GM12878 (cell line): ENCODE data around the gene LTBP4. TPM values are rescaled to one million over a fixed set of nuclear protein-coding genes. Genes with fewer than 3 reads are reported as not detected.

Experiments used
- ATF7 ChIP-seq: fragments of 450-650 bp; IDR thresholded peaks from 2 replicates; pipeline ENCODE4 v1.6.1; 2016; ENCODE audit warnings: low read depth, mild to moderate bottlenecking
- CBFB ChIP-seq: IDR thresholded peaks from 2 replicates; pipeline ENCODE4 v1.6.1; 2016; ENCODE audit warnings: antibody characterized with exemption, low read depth
- CEBPB ChIP-seq, 2 experiments: fragments of 150-350 bp in 1 of 2; IDR thresholded peaks; 2 replicates each; pipeline ENCODE4 v1.6.1; 2012 to 2014; ENCODE audit warnings: low read depth in 2 of 2, low read length in 2 of 2, borderline replicate concordance in 1 of 2, inconsistent platforms in 1 of 2
- CHD1 ChIP-seq: IDR thresholded peaks from 2 replicates; pipeline ENCODE4 v1.6.1; 2012; ENCODE audit warnings: low read depth, low read length, improper control_type of control experiment
- CHD4 ChIP-seq: fragments of 200-600 bp; sonication (generic); IDR thresholded peaks from 2 replicates; pipeline ENCODE4 v1.6.1; 2016; ENCODE audit warnings: mild to moderate bottlenecking
- CREB1 ChIP-seq: IDR thresholded peaks from 2 replicates; pipeline ENCODE4 v1.6.1; 2012; ENCODE audit warnings: low read depth, mild to moderate bottlenecking, inconsistent platforms
- CREM ChIP-seq: IDR thresholded peaks from 2 replicates; pipeline ENCODE4 v1.6.1; 2014; ENCODE audit warnings: antibody characterized with exemption, low read depth
- EGR1 ChIP-seq, 2 experiments: IDR thresholded peaks; 1 replicate in 1 of 2; 2 replicates in 1 of 2; pipeline ENCODE4 v1.6.1; 2011 to 2012; ENCODE audit warnings: low read depth in 2 of 2, low read length in 2 of 2, borderline replicate concordance in 1 of 2, mild to moderate bottlenecking in 1 of 2, moderate library complexity in 1 of 2
- ESRRA ChIP-seq: IDR thresholded peaks from 2 replicates; pipeline ENCODE4 v1.6.1; 2012; ENCODE audit warnings: mild to moderate bottlenecking, low read length, improper control_type of control experiment
- HDAC2 ChIP-seq: fragments of 200-600 bp; sonication (generic); IDR thresholded peaks from 2 replicates; pipeline ENCODE4 v1.6.1; 2017
- JUNB ChIP-seq: IDR thresholded peaks from 2 replicates; pipeline ENCODE4 v1.6.1; 2016; ENCODE audit warnings: antibody characterized with exemption, mild to moderate bottlenecking
- NFYA ChIP-seq: IDR thresholded peaks from 2 replicates; pipeline ENCODE4 v1.6.1; 2011; ENCODE audit warnings: low read depth, mild to moderate bottlenecking, low read length, improper control_type of control experiment, borderline replicate concordance
- RELA ChIP-seq: fragments of 450-650 bp; IDR thresholded peaks from 2 replicates; pipeline ENCODE4 v1.8.0; 2014; ENCODE audit warnings: borderline replicate concordance; ENCODE audit not compliant: partially characterized antibody
- RUNX3 ChIP-seq: IDR thresholded peaks from 2 replicates; pipeline ENCODE4 v1.6.1; 2012; ENCODE audit warnings: low read length, inconsistent platforms
- SMAD5 ChIP-seq: IDR thresholded peaks from 2 replicates; pipeline ENCODE4 v1.6.1; 2016; ENCODE audit warnings: antibody characterized with exemption, low read depth
- SP1 ChIP-seq: IDR thresholded peaks from one replicate; pipeline ENCODE4 v1.6.1; 2011; ENCODE audit warnings: low read depth, low read length
- ZBED1 ChIP-seq: IDR thresholded peaks from 2 replicates; pipeline ENCODE4 v1.6.1; 2016; ENCODE audit warnings: borderline replicate concordance
- ZNF217 ChIP-seq: fragments of 450-650 bp; IDR thresholded peaks from 2 replicates; pipeline ENCODE4 v1.6.1; 2017; ENCODE audit warnings: antibody characterized with exemption, mild to moderate bottlenecking
- ZNF622 ChIP-seq: fragments of 450-650 bp; IDR thresholded peaks from 2 replicates; pipeline ENCODE4 v1.6.1; 2017; ENCODE audit warnings: mild to moderate bottlenecking, inconsistent platforms
- polyA plus RNA-seq, 11 experiments: library from polyadenylated mRNA; depleted of rRNA in 4 of 11; unstranded in 6 of 11; stranded (reverse) in 5 of 11; fragments of >200 nt; fragmentation: Nextera tagmentation in 4 of 11; fragmentation: Illumina TruSeq in 1 of 11; extraction: Ambion mirVana in 4 of 11; extraction: Trizol in 1 of 11; gene quantifications; 1 replicate in 1 of 11; 2 replicates in 10 of 11; pipeline versions ENCODE4 v1.2.1 to v1.2.3, GENCODE V29; 2011 to 2016; ENCODE audit warnings: inconsistent platforms in 2 of 11, missing spikeins in 2 of 11, low read depth in 1 of 11
- total RNA-seq, 4 experiments: library from RNA; depleted of rRNA in 3 of 4; stranded (reverse); fragments of >200 nt in 3 of 4; fragmentation: Illumina TruSeq in 1 of 4; extraction: Trizol in 1 of 4; gene quantifications; 2 replicates each; pipeline versions ENCODE4 v1.2.1 to v1.2.3, GENCODE V29; 2013 to 2021
- TF ChIP-seq, protein P1 (sequence below): fragments of 450-650 bp; IDR thresholded peaks from 2 replicates; pipeline ENCODE4 v1.6.1; 2017; ENCODE audit warnings: borderline replicate concordance
- TF ChIP-seq, protein P2 (sequence below): IDR thresholded peaks from 2 replicates; pipeline ENCODE4 v1.6.1; 2011; ENCODE audit warnings: mild to moderate bottlenecking, low read depth, low read length, moderate library complexity; ENCODE audit not compliant: insufficient replicate concordance
- TF ChIP-seq, protein P3 (sequence below), 3 experiments: IDR thresholded peaks in 2 of 3; conservative IDR thresholded peaks in 1 of 3; 2 replicates each; pipeline ENCODE4 v1.5.1; 2011; ENCODE audit warnings: low read depth in 3 of 3, low read length in 3 of 3, mild to moderate bottlenecking in 3 of 3, control low read depth in 2 of 3, moderate library complexity in 2 of 3, inconsistent platforms in 1 of 3, mixed read lengths in 1 of 3; ENCODE audit not compliant: control insufficient read depth in 2 of 3, insufficient read depth in 1 of 3; ENCODE audit errors: extremely low read depth in 1 of 3
- TF ChIP-seq, protein P4 (sequence below): IDR thresholded peaks from 2 replicates; pipeline ENCODE4 v1.6.1; 2012; ENCODE audit warnings: low read depth, low read length, improper control_type of control experiment
- TF ChIP-seq, protein P5 (sequence below): fragments of 450-650 bp; IDR thresholded peaks from 2 replicates; pipeline ENCODE4 v1.6.1; 2017; ENCODE audit warnings: low read depth, mild to moderate bottlenecking, moderate library complexity

LTBP4 gene
- total and polyA plus RNA-seq, 10 of the 15 experiments (the other 5 are each of a cell fraction or from before 2014, with no cell fraction given) = 0.09 to 34.6 (median 8.5) TPM; not detected in 1

DNA sequence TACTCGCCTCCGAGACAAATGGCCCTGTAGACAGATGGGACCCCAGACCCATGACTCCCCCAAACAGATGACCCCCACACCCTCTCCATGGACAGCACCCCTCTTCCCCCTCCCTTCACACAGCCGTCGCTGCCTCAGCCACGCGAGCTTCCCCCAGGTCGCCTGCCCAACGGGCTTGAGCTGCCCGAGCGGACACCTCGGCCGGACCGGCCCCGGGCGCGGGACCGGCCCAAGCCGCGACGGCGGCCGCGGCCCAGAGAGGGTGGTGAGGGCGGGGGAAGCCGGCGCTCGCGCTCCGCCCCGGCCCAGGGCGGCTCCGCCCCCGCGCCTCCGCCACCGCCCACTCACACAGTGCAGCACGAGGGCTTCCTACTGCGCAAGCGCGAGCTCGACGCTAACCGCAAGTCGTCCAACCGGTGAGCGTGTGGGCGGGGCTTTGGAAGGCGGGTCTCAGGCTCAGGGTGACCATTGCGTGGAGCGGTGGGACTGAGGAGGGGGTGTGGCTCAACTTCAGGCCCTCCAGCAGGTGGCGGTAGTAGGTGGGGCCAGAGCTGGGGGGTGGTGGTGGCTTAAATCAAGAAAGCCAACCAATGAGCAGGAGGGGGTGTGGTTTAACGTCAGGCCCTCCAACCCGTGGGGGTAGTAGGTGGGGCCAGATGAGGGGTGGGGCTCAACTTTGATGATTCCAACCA, 30.7 kb upstream of the LTBP4 start (continued):
- TF ChIP-seq, protein P1, sequence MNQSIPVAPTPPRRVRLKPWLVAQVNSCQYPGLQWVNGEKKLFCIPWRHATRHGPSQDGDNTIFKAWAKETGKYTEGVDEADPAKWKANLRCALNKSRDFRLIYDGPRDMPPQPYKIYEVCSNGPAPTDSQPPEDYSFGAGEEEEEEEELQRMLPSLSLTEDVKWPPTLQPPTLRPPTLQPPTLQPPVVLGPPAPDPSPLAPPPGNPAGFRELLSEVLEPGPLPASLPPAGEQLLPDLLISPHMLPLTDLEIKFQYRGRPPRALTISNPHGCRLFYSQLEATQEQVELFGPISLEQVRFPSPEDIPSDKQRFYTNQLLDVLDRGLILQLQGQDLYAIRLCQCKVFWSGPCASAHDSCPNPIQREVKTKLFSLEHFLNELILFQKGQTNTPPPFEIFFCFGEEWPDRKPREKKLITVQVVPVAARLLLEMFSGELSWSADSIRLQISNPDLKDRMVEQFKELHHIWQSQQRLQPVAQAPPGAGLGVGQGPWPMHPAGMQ = no peak
- TF ChIP-seq CREB1 (peak; percentile 58; the same call in 1 of the 2 replicates), ZNF622 (no peak), SMAD5 (no peak), EGR1 (IDR thresholded peaks at IDR 0.05; ENCODE audit: borderline replicate concordance in 1 of 2, low read depth in 2 of 2, low read length in 2 of 2) (peak in 1 of 2 experiments; percentile 99; a peak in 2 of 3 replicates), JUNB (no peak), SP1 (no peak), ATF7 (no peak), ESRRA (no peak), HDAC2 (no peak), RUNX3 (peak; percentile 86), CEBPB (IDR thresholded peaks at IDR 0.05; ENCODE audit: borderline replicate concordance in 1 of 2, low read depth in 2 of 2, low read length in 2 of 2) (no peak), ZBED1 (no peak), CBFB (no peak), RELA (peak; percentile 65), CREM (0 out of 2 replicates have a peak, but pooled peaks have one; percentile 8), CHD1 (no peak), ZNF217 (no peak), CHD4 (no peak), NFYA (no peak)
- TF ChIP-seq, protein P2, sequence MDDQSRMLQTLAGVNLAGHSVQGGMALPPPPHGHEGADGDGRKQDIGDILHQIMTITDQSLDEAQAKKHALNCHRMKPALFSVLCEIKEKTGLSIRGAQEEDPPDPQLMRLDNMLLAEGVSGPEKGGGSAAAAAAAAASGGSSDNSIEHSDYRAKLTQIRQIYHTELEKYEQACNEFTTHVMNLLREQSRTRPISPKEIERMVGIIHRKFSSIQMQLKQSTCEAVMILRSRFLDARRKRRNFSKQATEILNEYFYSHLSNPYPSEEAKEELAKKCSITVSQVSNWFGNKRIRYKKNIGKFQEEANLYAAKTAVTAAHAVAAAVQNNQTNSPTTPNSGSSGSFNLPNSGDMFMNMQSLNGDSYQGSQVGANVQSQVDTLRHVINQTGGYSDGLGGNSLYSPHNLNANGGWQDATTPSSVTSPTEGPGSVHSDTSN = no peak
- TF ChIP-seq, protein P3, sequence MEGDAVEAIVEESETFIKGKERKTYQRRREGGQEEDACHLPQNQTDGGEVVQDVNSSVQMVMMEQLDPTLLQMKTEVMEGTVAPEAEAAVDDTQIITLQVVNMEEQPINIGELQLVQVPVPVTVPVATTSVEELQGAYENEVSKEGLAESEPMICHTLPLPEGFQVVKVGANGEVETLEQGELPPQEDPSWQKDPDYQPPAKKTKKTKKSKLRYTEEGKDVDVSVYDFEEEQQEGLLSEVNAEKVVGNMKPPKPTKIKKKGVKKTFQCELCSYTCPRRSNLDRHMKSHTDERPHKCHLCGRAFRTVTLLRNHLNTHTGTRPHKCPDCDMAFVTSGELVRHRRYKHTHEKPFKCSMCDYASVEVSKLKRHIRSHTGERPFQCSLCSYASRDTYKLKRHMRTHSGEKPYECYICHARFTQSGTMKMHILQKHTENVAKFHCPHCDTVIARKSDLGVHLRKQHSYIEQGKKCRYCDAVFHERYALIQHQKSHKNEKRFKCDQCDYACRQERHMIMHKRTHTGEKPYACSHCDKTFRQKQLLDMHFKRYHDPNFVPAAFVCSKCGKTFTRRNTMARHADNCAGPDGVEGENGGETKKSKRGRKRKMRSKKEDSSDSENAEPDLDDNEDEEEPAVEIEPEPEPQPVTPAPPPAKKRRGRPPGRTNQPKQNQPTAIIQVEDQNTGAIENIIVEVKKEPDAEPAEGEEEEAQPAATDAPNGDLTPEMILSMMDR (IDR thresholded peaks at IDR 0.05 in 2 of 3, conservative IDR thresholded peaks at IDR 0.05 in 1 of 3; ENCODE audit: control insufficient read depth in 2 of 3, extremely low read depth in 1 of 3, insufficient read depth in 1 of 3, low read depth in 3 of 3, low read length in 3 of 3) = peak; percentile 43 to 52 (median 47); a peak in 5 of 6 replicates
- TF ChIP-seq, protein P4, sequence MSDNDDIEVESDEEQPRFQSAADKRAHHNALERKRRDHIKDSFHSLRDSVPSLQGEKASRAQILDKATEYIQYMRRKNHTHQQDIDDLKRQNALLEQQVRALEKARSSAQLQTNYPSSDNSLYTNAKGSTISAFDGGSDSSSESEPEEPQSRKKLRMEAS = peak; percentile 27; the same call in 1 of the 2 replicates
- TF ChIP-seq, protein P5, sequence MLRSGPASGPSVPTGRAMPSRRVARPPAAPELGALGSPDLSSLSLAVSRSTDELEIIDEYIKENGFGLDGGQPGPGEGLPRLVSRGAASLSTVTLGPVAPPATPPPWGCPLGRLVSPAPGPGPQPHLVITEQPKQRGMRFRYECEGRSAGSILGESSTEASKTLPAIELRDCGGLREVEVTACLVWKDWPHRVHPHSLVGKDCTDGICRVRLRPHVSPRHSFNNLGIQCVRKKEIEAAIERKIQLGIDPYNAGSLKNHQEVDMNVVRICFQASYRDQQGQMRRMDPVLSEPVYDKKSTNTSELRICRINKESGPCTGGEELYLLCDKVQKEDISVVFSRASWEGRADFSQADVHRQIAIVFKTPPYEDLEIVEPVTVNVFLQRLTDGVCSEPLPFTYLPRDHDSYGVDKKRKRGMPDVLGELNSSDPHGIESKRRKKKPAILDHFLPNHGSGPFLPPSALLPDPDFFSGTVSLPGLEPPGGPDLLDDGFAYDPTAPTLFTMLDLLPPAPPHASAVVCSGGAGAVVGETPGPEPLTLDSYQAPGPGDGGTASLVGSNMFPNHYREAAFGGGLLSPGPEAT = no peak
